K562 (cell line): Measurements from ENCODE around the gene TRPV6. TPM values are rescaled to one million over a fixed set of nuclear protein-coding genes. Genes with fewer than 3 reads are reported as not detected.
A peak's percentile ranks its signal among the peaks of the same experiment; 100 is the strongest.

Source experiments
- CREB3L1 ChIP-seq: fragments of 450-650 bp; IDR thresholded peaks from 2 replicates; pipeline ENCODE4 v1.6.1; 2014; ENCODE audit warnings: low read depth, mild to moderate bottlenecking, moderate library complexity, borderline replicate concordance
- CTCFL ChIP-seq: IDR thresholded peaks from 2 replicates; pipeline ENCODE4 v1.6.1; 2011; ENCODE audit warnings: borderline replicate concordance, low read depth, mild to moderate bottlenecking, moderate library complexity, low read length; ENCODE audit not compliant: insufficient read depth, poor library complexity, severe bottlenecking
- FOXO4 ChIP-seq: fragments of 450-650 bp; formaldehyde crosslinking; IDR thresholded peaks from 2 replicates; pipeline ENCODE4 v1.4.0; 2020; ENCODE audit warnings: mild to moderate bottlenecking, moderate library complexity
- MED1 ChIP-seq: sonication (generic); formaldehyde crosslinking; IDR thresholded peaks from 2 replicates; pipeline ENCODE4 v1.8.1; 2023; ENCODE audit warnings: missing genetic modification reagents, borderline replicate concordance
- MTF1 ChIP-seq: fragments of 250-450 bp; sonication (Bioruptor Pico); IDR thresholded peaks from 2 replicates; pipeline ENCODE4 v1.9.0; 2021; ENCODE audit warnings: moderate library complexity, mild to moderate bottlenecking, inconsistent platforms, borderline replicate concordance
- NKRF ChIP-seq: fragments of 450-650 bp; IDR thresholded peaks from 2 replicates; pipeline ENCODE4 v1.6.1; 2016; ENCODE audit warnings: borderline replicate concordance
- OTX1 ChIP-seq: fragments of 450-650 bp; formaldehyde crosslinking; IDR thresholded peaks from 2 replicates; pipeline ENCODE4 v1.4.0; 2022; ENCODE audit warnings: mild to moderate bottlenecking
- SAP30 ChIP-seq: fragments of 200-600 bp; sonication (generic); IDR thresholded peaks from 2 replicates; pipeline ENCODE4 v1.6.1; 2012; ENCODE audit warnings: borderline replicate concordance, low read depth, mild to moderate bottlenecking, moderate library complexity, low read length, control low read depth, inconsistent platforms; ENCODE audit not compliant: insufficient read depth, poor library complexity, severe bottlenecking
- STAG1 ChIP-seq: sonication (generic); formaldehyde crosslinking; IDR thresholded peaks from 2 replicates; pipeline ENCODE4 v1.5.0; 2020; ENCODE audit warnings: missing genetic modification reagents, borderline replicate concordance
- TARDBP ChIP-seq: fragments of 450-650 bp; IDR thresholded peaks from 2 replicates; pipeline ENCODE4 v1.6.1; 2016
- TFE3 ChIP-seq: fragments of 450-650 bp; formaldehyde crosslinking; IDR thresholded peaks from 2 replicates; pipeline ENCODE4 v1.4.0; 2020; ENCODE audit warnings: mild to moderate bottlenecking, mixed read lengths
- ZFP36 ChIP-seq: fragments of 150-350 bp; IDR thresholded peaks from 2 replicates; pipeline ENCODE4 v1.6.1; 2018; ENCODE audit warnings: low read length, low read depth; ENCODE audit not compliant: partially characterized antibody
- ZNF253 ChIP-seq: fragments of 250-450 bp; sonication (Bioruptor Pico); conservative IDR thresholded peaks from 2 replicates; pipeline ENCODE4 v1.6.1; 2021; ENCODE audit warnings: mild to moderate bottlenecking
- ZNF780A ChIP-seq: fragments of 250-450 bp; sonication (Bioruptor Pico); IDR thresholded peaks from 2 replicates; pipeline ENCODE4 v1.5.0; 2021; ENCODE audit warnings: mild to moderate bottlenecking
- polyA plus RNA-seq, 8 experiments: library from polyadenylated mRNA; depleted of rRNA in 4 of 8; stranded (reverse) in 5 of 8; unstranded in 3 of 8; fragments of >200 nt; fragmentation: Nextera tagmentation in 2 of 8; fragmentation: Illumina TruSeq in 1 of 8; extraction: Ambion mirVana in 2 of 8; extraction: Trizol in 1 of 8; gene quantifications; 2 replicates each; pipeline versions ENCODE4 v1.2.1 to v1.2.3, GENCODE V29; 2011 to 2014; ENCODE audit warnings: inconsistent platforms in 1 of 8, missing spikeins in 1 of 8
- total RNA-seq, 7 experiments: library from RNA; depleted of rRNA in 6 of 7; stranded (reverse); fragments of >200 nt in 6 of 7; fragmentation: Illumina TruSeq in 2 of 7; extraction: Trizol in 2 of 7; gene quantifications; 2 replicates each; pipeline versions ENCODE4 v1.2.1 to v1.2.3, GENCODE V29; 2011 to 2021; ENCODE audit warnings: low replicate concordance in 1 of 7

Gene TRPV6
- total and polyA plus RNA-seq, 9 of the 15 experiments (the other 6 are each of a cell fraction or from before 2014, with no cell fraction given), result 0.04 to 0.36 (median 0.11) TPM

- no peak for TF ChIP-seq CREB3L1
- TF ChIP-seq ZFP36, result no peak
- TF ChIP-seq ZNF253, result no peak
- 0 out of 2 replicates have a peak, but pooled peaks have one; percentile 19 for TF ChIP-seq OTX1 (CRISPR knock-in tag)
- TF ChIP-seq MED1 (CRISPR knock-in tag), result peak; percentile 30; the same call in 1 of the 2 replicates
- TF ChIP-seq TFE3 (CRISPR knock-in tag), result no peak
- peak; percentile 42; the same call in 1 of the 2 replicates for TF ChIP-seq STAG1 (CRISPR knock-in tag)
- no peak for TF ChIP-seq ZNF780A (CRISPR knock-in tag)
- TF ChIP-seq MTF1 (CRISPR knock-in tag), result no peak
- TF ChIP-seq NKRF, result 0 out of 2 replicates have a peak, but pooled peaks have one; percentile 21
- no peak for TF ChIP-seq CTCFL
- TF ChIP-seq SAP30, result no peak
- no peak for TF ChIP-seq FOXO4 (CRISPR knock-in tag)
- no peak for TF ChIP-seq TARDBP
These were observed 5.4 kb upstream of the TRPV6 start (continued) for GRCh38 chr7:142890874-142891485.
